Stimulated activated effector memory CD8-positive, alpha-beta T cell treated with anti-CD3 and anti-CD28 coated beads, Interleukin-12 subunit alpha, Interleukin-12 subunit beta, amount 100 ng/mL, for 72 hours (primary cell): ENCODE measurements around the gene RFX2.
"Not testable (repeated sequence)": the region's sequence is repeated elsewhere in the genome, so short reads cannot be mapped to it uniquely, and the experiment has no call there.

Experiments
- ATAC-seq: fragments of 150-1000 bp; cut with Tn5 transposase; 2 replicates; pipeline ENCODE4 v1.10.0; 2021
- DNase-seq, 2 donors: peaks; one replicate each; pipeline ENCODE4 v3.0.0; 2021 to 2022; ENCODE audit warnings: low spot score in 2 of 2
- H3K27ac Mint-ChIP-seq: one replicate; pipeline ENCODE4 v1.8.0; 2022; ENCODE audit warnings: mild to moderate bottlenecking, mixed read lengths
- H3K36me3 Mint-ChIP-seq: one replicate; pipeline ENCODE4 v1.8.0; 2022; ENCODE audit warnings: mild to moderate bottlenecking, mixed read lengths
- H3K4me1 Mint-ChIP-seq: one replicate; pipeline ENCODE4 v1.8.0; 2022; ENCODE audit warnings: mixed read lengths
- H3K4me3 Mint-ChIP-seq: one replicate; pipeline ENCODE4 v1.8.0; 2022; ENCODE audit warnings: mild to moderate bottlenecking, mixed read lengths
- H3K9me3 Mint-ChIP-seq: one replicate; pipeline ENCODE4 v1.8.0; 2022; ENCODE audit warnings: mixed read lengths

RFX2 gene

DNA sequence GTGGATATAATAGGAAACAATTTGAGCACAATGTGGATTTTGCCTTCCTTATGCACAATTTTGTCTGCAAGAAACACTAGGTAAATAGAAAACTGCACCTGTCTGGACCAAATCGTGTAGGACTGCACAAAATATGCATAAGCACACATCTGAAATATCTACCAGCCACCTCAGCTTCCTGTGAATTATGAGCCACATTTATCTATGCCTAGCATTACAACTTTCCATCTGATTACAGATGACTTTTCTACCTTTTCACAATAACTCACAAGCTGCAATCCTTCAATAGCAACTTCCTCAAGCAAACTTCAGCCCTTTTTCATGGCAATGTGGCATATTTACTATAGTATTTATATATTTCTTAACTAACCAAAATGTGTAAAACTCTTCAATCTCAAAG, 5.7 kb upstream of the RFX2 start:
- no peaks in the 10 kb centered on the region for H3K36me3 Mint-ChIP-seq
- H3K4me1 Mint-ChIP-seq: no peaks in the 10 kb centered on the region
- DNase-seq (no peak), ATAC-seq (no peak)
- H3K27ac Mint-ChIP-seq: no peak overlapping the region
- H3K4me3 Mint-ChIP-seq: no peak overlapping the region
- H3K9me3 Mint-ChIP-seq: peaks cover 10% of the 10 kb centered on the region

DNA sequence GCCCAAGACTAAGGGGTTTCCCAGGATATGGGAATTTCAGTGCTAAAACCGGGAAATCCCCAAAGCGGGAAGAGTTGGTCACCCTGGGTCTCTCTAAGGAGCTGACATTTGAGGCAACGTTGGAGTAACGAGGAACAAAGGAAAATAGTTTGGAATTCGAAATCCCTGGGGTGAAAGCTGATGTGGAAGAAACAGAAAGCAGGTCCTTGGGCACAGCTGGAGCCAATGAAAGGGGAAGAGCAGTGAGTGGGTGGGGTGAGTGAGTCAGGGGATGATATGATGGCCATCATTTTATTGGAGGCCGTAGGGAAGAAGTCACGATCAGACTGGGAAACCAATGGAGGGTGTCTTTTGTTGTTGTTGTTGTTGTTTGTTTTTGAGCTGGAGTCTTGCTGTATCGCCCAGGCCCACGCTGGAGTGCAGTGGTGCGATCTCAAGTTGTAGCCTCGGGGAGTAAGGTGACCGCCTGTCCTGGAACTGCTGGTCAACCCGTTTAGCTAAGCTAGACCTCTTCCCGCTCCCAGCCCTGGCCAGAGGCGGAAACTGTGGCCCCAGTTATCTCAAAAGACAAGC, 3.4 kb upstream of the RFX2 start:
- Mint-ChIP-seq H3K4me1 (peaks cover 12% of the 10 kb centered on the region), H3K36me3 (peaks cover 8% of the 10 kb centered on the region), H3K27ac (no peak overlapping the region), H3K9me3 (peaks cover under 1% of the 10 kb centered on the region), H3K4me3 (no peak overlapping the region)
- ATAC-seq: no peak
- DNase-seq: no peak

DNA sequence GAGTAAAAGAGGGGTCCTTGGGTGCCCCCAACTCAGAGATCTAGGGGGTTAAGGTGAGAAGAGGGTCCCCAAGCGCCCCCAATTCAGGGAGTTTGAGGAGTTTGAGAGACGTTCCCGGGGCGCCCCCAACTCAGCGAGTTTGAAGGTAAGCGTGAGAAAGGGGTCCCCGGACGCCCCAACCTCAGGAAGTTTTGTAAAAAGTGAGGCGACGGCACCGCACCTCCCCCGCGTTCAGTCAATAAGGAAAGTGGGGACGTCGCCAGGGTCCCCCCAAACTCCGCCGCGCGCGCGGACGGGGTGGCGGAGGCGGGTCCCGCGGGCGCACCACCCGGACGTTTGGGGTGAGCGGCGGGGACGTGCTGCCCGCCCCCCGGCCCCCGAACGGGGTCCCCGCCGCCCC, 353 bp downstream of the RFX2 start:
- Mint-ChIP-seq H3K4me3 (peak overlapping the region; percentile 97), H3K9me3 (no peaks in the 10 kb centered on the region), H3K4me1 (peaks cover 20% of the 10 kb centered on the region), H3K36me3 (peaks cover 14% of the 10 kb centered on the region), H3K27ac (peak overlapping the region; percentile 96)
- ATAC-seq: no peak
- peak in 1 of 2 donors; percentile 57 for DNase-seq

DNA sequence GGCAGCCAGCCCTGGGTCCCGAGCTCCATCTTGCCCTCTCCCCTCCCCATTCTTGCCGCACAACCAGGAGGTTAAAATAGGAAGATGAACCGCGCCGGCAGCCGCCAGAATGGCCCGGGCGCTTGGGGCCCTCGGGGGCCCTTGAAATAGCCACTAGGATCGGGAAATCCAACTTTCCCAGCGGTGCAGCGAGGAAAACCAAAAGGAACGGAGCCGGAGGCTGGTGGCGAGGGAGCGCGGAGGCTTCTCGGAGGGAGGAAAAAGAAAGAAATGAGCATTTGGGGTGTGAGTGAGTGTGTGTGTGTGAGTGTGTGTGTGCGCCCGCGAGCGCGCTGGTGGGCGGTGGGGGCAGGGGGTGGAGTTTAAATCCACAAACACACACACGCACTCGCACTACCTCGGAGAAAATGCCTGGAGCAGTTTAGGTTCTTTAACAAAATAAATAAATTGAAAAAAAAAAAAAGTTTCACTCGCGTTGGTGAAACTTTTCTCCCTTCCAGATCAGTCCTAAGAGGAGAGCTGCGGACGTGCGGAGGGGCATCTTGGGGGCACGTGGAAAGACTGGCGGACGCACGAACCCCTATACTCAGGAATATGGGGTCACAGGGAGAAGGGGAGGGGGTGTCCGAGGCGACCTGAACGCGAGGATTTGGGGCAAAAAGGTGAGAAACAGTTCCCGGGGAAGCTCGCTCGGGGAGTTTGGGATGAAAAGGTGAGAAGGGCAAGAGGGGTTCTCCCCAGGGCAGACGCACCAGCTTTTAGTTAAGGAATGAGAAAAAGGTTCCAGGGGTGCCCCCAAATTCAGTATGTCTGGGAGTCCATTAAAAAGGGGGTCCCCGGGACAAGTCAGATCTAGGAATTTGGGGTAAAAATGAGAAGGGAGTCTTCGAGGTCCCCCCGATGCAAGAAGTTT, 1.3 kb downstream of the RFX2 start:
- DNase-seq: peak; percentile 29 to 50
- H3K4me1 Mint-ChIP-seq: peaks cover 20% of the 10 kb centered on the region
- ATAC-seq: peak; percentile 9
- peak overlapping the region; percentile 96 for H3K27ac Mint-ChIP-seq
- peaks cover 14% of the 10 kb centered on the region for H3K36me3 Mint-ChIP-seq
- no peaks in the 10 kb centered on the region for H3K9me3 Mint-ChIP-seq
- peak overlapping the region; percentile 97 for H3K4me3 Mint-ChIP-seq

DNA sequence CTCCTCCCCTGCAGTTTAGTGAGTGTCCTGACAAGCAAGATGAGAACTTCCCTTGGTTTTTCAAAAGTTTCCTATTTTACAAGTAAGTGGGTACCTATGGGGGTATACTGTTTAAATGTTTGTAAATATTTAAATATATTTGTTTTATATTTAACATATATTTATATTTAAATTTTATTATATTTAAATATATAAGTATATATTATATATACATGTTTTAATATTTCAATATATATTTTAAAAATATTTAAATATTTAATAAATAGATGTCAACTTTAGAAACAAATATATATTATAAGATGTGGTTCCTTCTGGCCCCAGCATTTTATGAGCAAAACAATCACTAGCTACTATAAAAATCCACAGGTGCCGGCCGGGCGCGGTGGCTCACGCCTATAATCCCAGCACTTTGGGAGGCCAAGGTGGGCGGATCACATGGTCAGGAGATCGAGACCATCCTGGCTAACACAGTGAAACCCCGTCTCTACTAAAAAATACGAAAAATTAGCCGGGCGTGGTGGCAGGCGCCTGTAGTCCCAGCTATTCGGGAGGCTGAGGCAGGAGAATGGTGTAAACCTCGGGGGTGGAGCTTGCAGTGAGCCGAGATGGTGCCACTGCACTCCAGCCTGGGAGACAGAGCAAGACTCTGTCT, 3.5 kb downstream of the RFX2 start:
- H3K4me3 Mint-ChIP-seq, DNase-seq, H3K9me3 Mint-ChIP-seq, H3K27ac Mint-ChIP-seq, ATAC-seq: not testable (repeated sequence)
- Mint-ChIP-seq H3K4me1 (peaks cover 20% of the 10 kb centered on the region), H3K36me3 (peaks cover 14% of the 10 kb centered on the region)

DNA sequence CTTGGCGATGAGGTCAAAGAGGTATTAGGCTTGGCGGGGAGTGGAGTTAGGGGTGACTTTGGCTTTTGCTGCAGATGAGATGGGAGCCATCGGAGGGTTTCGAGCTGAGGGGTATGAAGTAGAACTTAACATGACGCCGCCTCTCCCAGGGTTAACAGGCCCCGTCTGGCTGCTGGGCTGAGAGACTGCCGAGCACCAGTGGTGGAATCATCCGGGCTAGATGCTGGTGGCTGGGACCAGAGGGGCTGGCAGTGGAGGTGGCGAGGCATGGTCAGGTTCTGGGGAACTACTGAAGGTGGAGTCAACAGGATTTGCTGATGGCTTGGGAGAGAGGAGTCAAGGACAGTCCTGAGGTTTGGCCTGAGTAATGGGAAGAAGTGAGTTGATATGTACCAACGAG, 4.9 kb downstream of the RFX2 start:
- H3K9me3 Mint-ChIP-seq: no peaks in the 10 kb centered on the region
- H3K27ac Mint-ChIP-seq: no peak overlapping the region
- DNase-seq (no peak), ATAC-seq (no peak)
- peaks cover 21% of the 10 kb centered on the region for H3K4me1 Mint-ChIP-seq
- H3K36me3 Mint-ChIP-seq: peaks cover 14% of the 10 kb centered on the region
- H3K4me3 Mint-ChIP-seq: no peak overlapping the region

DNA sequence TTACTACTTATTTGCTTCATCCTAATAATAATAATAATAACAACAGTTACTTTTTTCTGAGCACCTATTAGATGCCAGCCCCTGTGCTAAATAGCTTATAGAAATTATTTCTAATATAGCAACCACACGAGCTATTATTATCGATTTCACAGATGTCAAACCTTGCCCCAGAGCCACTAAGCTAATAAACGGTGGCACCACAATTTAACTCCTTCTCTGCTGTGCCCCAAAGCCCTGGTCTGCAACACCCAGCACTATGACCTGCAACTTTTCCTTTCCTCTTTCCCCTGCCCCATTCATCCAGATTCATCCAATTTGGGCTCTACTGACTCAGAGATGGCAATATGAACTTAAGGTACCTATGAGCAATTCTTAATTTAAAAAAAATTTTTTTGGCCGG, 6.4 kb downstream of the RFX2 start:
- no peak for DNase-seq
- Mint-ChIP-seq H3K4me3 (no peak overlapping the region), H3K4me1 (peaks cover 19% of the 10 kb centered on the region), H3K9me3 (peaks cover 5% of the 10 kb centered on the region), H3K36me3 (peaks cover 7% of the 10 kb centered on the region), H3K27ac (no peak overlapping the region)
- ATAC-seq: no peak

DNA sequence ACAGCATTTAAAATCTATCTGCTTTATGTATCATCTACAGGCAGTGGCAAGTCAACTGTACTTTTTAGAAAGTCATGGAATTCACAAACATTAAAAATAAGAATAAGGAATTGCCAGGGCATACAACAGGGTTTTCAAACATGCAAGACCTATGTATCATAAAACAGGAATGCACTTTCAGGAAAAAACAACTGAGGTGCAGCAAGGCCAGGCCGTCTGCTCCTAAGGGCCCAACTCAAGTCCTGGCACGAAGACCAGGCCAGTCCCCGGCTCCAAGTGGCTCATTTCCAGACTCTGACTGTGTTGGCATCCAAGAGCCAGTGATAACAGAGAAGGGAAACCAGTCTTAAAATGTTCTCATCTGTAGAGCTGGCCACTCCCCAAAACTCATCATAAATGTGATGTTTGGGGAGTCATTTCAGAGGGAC, 7.1 kb downstream of the RFX2 start:
- Mint-ChIP-seq H3K4me1 (peaks cover 13% of the 10 kb centered on the region), H3K9me3 (peaks cover 5% of the 10 kb centered on the region), H3K27ac (no peak overlapping the region), H3K4me3 (no peak overlapping the region), H3K36me3 (peaks cover under 1% of the 10 kb centered on the region)
- no peak for DNase-seq
- ATAC-seq: no peak

DNA sequence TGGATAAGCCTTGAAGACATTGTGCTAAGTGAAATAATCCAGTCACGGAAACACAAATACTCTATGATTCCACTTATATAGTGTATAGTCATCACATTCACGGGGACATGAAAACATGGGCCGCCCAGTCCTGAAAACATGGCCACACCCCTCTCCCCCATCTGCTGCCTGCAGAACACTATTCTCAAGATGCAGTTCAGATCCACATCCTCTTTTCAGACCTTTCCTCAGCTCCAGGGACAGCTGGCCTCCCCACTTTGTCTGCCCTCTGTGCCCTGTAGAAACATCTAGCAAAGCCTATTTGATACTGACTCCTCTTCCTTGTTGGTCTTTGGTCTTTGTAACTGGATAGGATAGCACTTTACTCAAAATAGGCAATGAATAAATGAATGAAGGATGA, 8.3 kb downstream of the RFX2 start:
- no peak overlapping the region for H3K27ac Mint-ChIP-seq

DNA sequence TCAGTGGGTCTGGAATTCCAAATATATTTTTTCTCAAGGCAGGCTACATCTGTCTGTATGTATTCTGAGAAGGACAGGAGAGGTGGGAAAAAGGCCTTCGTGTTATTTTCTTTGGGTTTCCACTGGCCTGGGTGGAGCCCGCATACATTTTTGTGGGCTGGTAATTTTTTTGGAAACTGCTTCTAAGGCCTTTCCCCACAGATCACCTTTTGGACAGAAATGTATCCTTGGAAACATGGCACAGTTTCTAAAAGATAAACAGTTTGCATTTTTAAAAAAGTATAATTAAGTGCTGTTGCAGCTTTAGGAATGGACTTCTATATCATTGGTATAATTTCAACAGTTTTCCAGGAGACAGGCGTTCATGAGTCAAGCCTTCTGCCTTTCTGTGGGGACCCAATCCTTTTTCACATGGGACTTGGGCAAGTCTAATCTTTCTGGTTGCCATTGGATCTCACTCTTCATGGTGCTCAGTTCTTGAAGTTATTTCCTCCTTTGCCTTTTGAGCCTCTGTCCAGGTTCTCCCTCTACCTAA, 8.9 kb downstream of the RFX2 start:
- H3K4me3 Mint-ChIP-seq: no peak overlapping the region
- H3K27ac Mint-ChIP-seq: no peak overlapping the region
- H3K9me3 Mint-ChIP-seq: peaks cover 5% of the 10 kb centered on the region

More for the DNA sequence above, 8.3 kb downstream of the RFX2 start:
- Mint-ChIP-seq H3K4me1 (peaks cover 9% of the 10 kb centered on the region), H3K36me3 (no peaks in the 10 kb centered on the region), H3K9me3 (peaks cover 5% of the 10 kb centered on the region), H3K4me3 (no peak overlapping the region)
- no peak for ATAC-seq
- no peak for DNase-seq

DNA sequence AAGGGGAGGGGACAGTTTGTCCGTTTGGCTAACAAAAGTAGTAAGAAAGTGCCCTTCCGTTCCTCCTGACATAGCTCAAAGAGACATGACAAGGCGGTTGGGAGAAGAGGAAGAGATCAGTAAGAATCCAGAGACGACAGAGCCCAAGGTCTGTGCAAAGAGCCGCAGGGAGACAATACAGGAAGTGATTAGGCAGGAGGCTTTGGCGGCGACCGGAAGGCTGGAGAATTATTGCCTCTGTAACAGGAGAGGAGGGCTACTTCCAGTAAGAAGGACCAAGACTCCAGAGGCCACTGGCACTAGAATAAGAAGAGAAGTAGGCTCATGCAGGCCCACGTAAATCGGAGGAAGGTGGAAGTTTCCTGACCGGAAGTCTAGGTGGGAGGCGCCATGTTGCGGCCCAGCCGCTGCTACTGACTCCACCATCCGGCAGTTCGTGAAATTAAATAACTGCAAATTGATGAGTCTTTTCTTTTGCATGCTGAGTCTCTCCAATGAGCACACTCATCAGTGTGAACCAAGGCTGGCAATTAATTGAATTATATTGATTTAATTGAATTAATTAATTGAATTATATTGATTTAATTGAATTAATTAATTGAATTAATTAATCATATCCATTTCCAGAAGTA, 9.9 kb downstream of the RFX2 start:
- DNase-seq (peak in 1 of 2 donors; percentile 5), ATAC-seq (peak; percentile 63)
- H3K4me3 Mint-ChIP-seq: peak overlapping the region; percentile 45
- no peaks in the 10 kb centered on the region for H3K36me3 Mint-ChIP-seq
- peaks cover 9% of the 10 kb centered on the region for H3K4me1 Mint-ChIP-seq
- H3K9me3 Mint-ChIP-seq: peaks cover 5% of the 10 kb centered on the region
- H3K27ac Mint-ChIP-seq: peak overlapping the region; percentile 73

More for the DNA sequence above, 8.9 kb downstream of the RFX2 start:
- DNase-seq: no peak
- ATAC-seq: no peak
- H3K4me1 Mint-ChIP-seq: peaks cover 9% of the 10 kb centered on the region
- no peaks in the 10 kb centered on the region for H3K36me3 Mint-ChIP-seq

DNA sequence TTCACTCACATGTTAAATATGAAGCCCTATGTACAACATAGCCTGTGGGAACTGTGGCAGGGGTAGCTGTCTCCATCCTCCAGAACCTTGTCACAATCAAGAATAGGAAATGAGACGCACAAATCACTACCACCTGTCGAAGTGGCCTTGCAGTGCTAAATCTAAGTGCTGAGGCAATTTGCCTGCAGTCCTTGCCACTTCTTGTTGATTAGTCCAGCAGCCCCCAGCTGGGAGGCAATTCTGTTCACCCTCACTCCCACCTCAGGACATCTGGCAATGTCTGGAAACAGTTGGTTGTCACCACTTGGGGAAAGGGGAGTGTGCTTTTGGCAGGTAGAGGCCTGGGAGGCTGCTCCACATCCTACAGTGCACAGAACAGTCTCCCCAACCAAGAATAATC, 10.7 kb downstream of the RFX2 start:
- no peaks in the 10 kb centered on the region for H3K36me3 Mint-ChIP-seq
- ATAC-seq: no peak
- H3K9me3 Mint-ChIP-seq: peaks cover 5% of the 10 kb centered on the region
- DNase-seq: no peak
- H3K27ac Mint-ChIP-seq: peak overlapping the region; percentile 73
- peaks cover 9% of the 10 kb centered on the region for H3K4me1 Mint-ChIP-seq
- H3K4me3 Mint-ChIP-seq: peak overlapping the region; percentile 45

DNA sequence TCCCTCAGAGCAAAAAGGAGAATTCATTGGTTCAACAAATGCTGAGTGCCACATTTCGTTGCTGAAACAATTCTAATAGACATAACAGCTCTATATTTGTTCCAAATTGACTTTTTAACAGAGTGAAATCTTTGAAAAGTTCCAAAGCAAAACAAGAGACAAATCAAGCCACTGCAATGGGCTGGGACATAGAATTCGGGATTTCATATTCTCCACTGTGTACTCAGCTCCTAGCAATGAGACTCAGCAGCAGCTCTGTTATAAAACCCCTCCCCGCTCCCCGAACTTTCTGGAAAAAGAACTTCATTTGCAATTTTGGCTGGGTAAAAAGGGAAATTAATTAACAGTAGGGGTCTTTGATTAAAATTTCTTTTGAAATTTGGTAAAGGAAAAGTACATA, 11.3 kb downstream of the RFX2 start:
- Mint-ChIP-seq H3K4me3 (no peak overlapping the region), H3K9me3 (peaks cover 5% of the 10 kb centered on the region), H3K27ac (no peak overlapping the region), H3K4me1 (peaks cover 9% of the 10 kb centered on the region), H3K36me3 (no peaks in the 10 kb centered on the region)
- DNase-seq (no peak), ATAC-seq (no peak)

DNA sequence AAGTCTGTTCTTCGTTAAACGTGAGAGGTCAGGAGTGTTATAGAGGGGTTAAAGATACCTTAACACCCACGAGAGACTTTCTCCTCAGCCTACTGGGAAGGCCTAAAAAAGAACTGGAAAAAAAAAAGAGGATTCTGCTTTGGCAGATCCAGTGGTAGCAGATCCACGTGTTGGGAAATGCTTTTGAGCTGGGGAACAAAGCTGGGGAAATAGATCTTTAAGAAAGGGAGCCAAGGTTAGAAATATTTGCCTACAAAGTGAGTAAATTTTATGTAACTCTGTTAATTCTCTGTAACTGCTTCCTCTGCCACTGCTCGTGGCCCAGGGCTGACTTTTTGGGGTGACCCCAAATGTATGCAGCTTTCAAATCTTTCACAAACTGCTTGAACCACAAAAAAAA, 11.7 kb downstream of the RFX2 start:
- no peak overlapping the region for H3K27ac Mint-ChIP-seq
- no peak for ATAC-seq
- H3K36me3 Mint-ChIP-seq: no peaks in the 10 kb centered on the region
- no peak for DNase-seq
- no peak overlapping the region for H3K4me3 Mint-ChIP-seq
- H3K9me3 Mint-ChIP-seq: peaks cover 5% of the 10 kb centered on the region
- peaks cover 9% of the 10 kb centered on the region for H3K4me1 Mint-ChIP-seq

DNA sequence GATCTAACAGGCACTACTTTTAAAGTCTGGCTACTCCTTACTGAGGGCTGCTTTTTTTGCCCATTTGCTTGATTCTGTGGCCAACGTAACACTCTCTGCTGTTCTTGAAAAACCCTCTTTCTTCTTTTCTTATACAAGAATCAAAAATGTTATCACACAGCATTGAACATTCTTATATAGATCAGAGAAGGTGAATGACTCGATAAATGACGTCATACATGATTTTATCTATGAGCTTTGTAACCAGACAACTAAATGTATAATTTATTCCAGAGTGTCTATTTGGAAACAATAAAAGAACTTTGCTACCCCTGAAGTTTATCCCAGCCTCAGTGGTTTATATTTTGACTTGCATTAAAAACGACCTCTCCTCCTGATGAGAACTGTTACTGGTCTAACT, 12.4 kb downstream of the RFX2 start:
- Mint-ChIP-seq H3K4me3 (no peak overlapping the region), H3K9me3 (peaks cover 5% of the 10 kb centered on the region), H3K4me1 (peaks cover 9% of the 10 kb centered on the region), H3K27ac (no peak overlapping the region), H3K36me3 (no peaks in the 10 kb centered on the region)
- no peak for DNase-seq
- ATAC-seq: no peak
